Thoracic aorta (tissue), 2 donors: Measurements from ENCODE around the gene TLE5. TPM values are rescaled to one million over a fixed set of nuclear protein-coding genes. Genes with fewer than 3 reads are reported as not detected.
"Not testable (repeated sequence)": the region's sequence is repeated elsewhere in the genome, so short reads cannot be mapped to it uniquely, and the experiment has no call there.

Experiments used
- ATAC-seq: fragments of 150-250 bp; one replicate; pipeline ENCODE4 v1.8.0; 2017; ENCODE audit warnings: low read depth; ENCODE audit not compliant: insufficient number of reproducible peaks, low FRiP score
- DNase-seq: peaks from one replicate; pipeline ENCODE4 v3.0.0-alpha.2; 2020; ENCODE audit warnings: low spot score
- H3K27ac ChIP-seq, 2 donors: fragments of 200-600 bp; sonication (generic); 1 replicate in 1 of 2; 2 replicates in 1 of 2; pipeline ENCODE4 v1.5.1; 2016; ENCODE audit warnings: mild to moderate bottlenecking in 2 of 2, moderate library complexity in 2 of 2
- H3K27me3 ChIP-seq: fragments of 200-600 bp; sonication (generic); replicated peaks from 2 replicates; pipeline ENCODE4 v1.6.0; 2016; ENCODE audit warnings: mild to moderate bottlenecking; ENCODE audit not compliant: insufficient read depth
- H3K36me3 ChIP-seq: fragments of 200-600 bp; sonication (generic); one replicate; pipeline ENCODE4 v1.5.1; 2016
- H3K4me1 ChIP-seq, 2 donors: fragments of 200-600 bp; sonication (generic); 1 replicate in 1 of 2; 2 replicates in 1 of 2; pipeline versions ENCODE4 v1.5.1 to v1.6.0; 2016; ENCODE audit warnings: low read depth in 2 of 2, mild to moderate bottlenecking in 1 of 2; ENCODE audit not compliant: control insufficient read depth in 1 of 2
- H3K4me3 ChIP-seq: fragments of 200-600 bp; sonication (generic); 2 replicates; pipeline ENCODE4 v1.5.1; 2016; ENCODE audit warnings: mild to moderate bottlenecking
- H3K9me3 ChIP-seq: fragments of 200-600 bp; sonication (generic); 2 replicates; pipeline ENCODE4 v1.5.1; 2016
- total RNA-seq, 2 donors: library from RNA; depleted of rRNA; stranded (reverse); fragments of >200 nt; gene quantifications; one replicate each; pipeline versions ENCODE4 v1.1.0 to v1.2.3, GENCODE V29; 2016
- TF ChIP-seq, protein P1 (sequence below): fragments of 200-600 bp; sonication (generic); IDR thresholded peaks from one replicate; pipeline ENCODE4 v1.5.1; 2019; ENCODE audit warnings: antibody characterized with exemption

Gene TLE5
- total RNA-seq, 2 donors from 2014 or later, result 346 to 448 TPM

GRCh38 chr19:3094601-3095440, 32.5 kb upstream of the TLE5 start:
- peak overlapping the region; percentile 91 for H3K4me3 ChIP-seq
- no peaks in the 10 kb centered on the region for H3K36me3 ChIP-seq
- no peaks in the 10 kb centered on the region for H3K27me3 ChIP-seq
- no peak for ATAC-seq
- no peak for DNase-seq
- TF ChIP-seq, protein P1, sequence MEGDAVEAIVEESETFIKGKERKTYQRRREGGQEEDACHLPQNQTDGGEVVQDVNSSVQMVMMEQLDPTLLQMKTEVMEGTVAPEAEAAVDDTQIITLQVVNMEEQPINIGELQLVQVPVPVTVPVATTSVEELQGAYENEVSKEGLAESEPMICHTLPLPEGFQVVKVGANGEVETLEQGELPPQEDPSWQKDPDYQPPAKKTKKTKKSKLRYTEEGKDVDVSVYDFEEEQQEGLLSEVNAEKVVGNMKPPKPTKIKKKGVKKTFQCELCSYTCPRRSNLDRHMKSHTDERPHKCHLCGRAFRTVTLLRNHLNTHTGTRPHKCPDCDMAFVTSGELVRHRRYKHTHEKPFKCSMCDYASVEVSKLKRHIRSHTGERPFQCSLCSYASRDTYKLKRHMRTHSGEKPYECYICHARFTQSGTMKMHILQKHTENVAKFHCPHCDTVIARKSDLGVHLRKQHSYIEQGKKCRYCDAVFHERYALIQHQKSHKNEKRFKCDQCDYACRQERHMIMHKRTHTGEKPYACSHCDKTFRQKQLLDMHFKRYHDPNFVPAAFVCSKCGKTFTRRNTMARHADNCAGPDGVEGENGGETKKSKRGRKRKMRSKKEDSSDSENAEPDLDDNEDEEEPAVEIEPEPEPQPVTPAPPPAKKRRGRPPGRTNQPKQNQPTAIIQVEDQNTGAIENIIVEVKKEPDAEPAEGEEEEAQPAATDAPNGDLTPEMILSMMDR, result no peak
- H3K4me1 ChIP-seq, result peaks cover 38 to 47% of the 10 kb centered on the region in 2 donors
- H3K27ac ChIP-seq, result peak overlapping the region in 1 of 2 donors; percentile 91
- H3K9me3 ChIP-seq, result no peaks in the 10 kb centered on the region

DNA sequence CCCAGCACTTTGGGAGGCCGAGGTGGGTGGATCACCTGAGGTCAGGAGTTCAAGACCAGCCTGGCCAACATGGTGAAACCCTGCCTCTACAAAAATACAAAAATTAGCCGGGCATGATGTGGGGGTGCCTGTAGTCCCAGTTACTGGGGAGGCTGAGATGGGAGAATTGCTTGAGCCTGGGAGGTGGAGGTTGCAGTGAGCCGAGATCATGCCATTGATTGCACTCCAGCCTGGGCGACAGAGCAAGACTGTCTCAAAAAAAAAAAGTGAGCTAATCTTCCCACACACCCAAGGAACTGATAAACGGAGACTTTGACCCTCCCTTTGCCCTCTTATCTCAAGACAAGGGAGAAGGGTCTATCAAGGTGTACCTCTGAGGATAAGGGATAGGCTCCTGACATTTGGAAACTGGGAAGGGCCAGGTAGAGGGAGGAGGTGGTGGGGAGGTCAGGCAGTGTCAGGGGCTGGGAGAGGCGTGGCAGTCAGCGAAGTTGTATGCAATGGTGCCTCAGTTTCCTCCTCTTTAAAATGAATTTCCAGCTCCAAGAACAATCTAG, 27.1 kb upstream of the TLE5 start:
- H3K4me3 ChIP-seq, H3K4me1 ChIP-seq, H3K27ac ChIP-seq, DNase-seq, ATAC-seq, H3K36me3 ChIP-seq, H3K9me3 ChIP-seq, H3K27me3 ChIP-seq: not testable (repeated sequence)

- TF ChIP-seq, protein P1, result no peak
- no peak overlapping the region for H3K27ac ChIP-seq
- no peak overlapping the region for H3K4me3 ChIP-seq
- H3K36me3 ChIP-seq, result no peaks in the 10 kb centered on the region
- ATAC-seq (no peak), DNase-seq (no peak)
- no peaks in the 10 kb centered on the region for H3K27me3 ChIP-seq
- no peaks in the 10 kb centered on the region for H3K4me1 ChIP-seq
- H3K9me3 ChIP-seq, result no peaks in the 10 kb centered on the region
These were observed 25.5 kb upstream of the TLE5 start for GRCh38 chr19:3087769-3088168.

DNA sequence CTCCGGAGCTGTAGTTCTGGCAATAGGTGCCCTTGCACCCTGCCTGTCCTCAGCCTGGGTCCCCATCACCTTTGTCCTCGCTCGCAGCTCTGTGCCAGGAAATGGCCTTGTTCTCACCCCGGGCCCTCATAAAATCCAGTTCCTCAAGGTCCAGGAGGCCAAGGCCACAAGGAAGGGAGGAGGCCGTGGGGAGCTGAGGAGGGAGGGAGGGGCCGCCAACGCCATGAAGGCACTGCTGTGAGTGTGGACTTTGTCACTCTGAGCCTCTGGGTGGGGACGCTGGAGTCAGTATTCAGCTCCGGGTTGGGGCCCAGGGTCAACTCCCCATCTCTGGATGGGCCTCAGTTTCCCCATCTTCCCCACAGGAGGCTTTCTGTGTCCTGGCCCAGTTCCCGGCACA, 22.6 kb upstream of the TLE5 start:
- no peaks in the 10 kb centered on the region for H3K27me3 ChIP-seq
- H3K36me3 ChIP-seq, result no peaks in the 10 kb centered on the region
- no peak for ATAC-seq
- DNase-seq, result no peak
- H3K27ac ChIP-seq, result no peak overlapping the region
- no peaks in the 10 kb centered on the region for H3K9me3 ChIP-seq
- H3K4me3 ChIP-seq, result no peak overlapping the region
- TF ChIP-seq, protein P1, result no peak
- peaks cover 5 to 15% of the 10 kb centered on the region in 2 donors for H3K4me1 ChIP-seq

GRCh38 chr19:3083964-3084363, 21.7 kb upstream of the TLE5 start:
- DNase-seq (no peak), ATAC-seq (no peak)
- Histone ChIP-seq H3K4me1 (peaks cover 5 to 15% of the 10 kb centered on the region in 2 donors), H3K4me3 (no peak overlapping the region), H3K9me3 (no peaks in the 10 kb centered on the region), H3K36me3 (no peaks in the 10 kb centered on the region), H3K27me3 (no peaks in the 10 kb centered on the region), H3K27ac (no peak overlapping the region)
- TF ChIP-seq, protein P1, result no peak
